GM18858 (cell line): Measurements from ENCODE around the gene AARS2.

Source experiments
- ATAC-seq: cut with Tn5 transposase; IDR thresholded peaks from one replicate; pipeline ENCODE4 v1.9.1; 2021; ENCODE audit not compliant: unreplicated experiment

AARS2 gene

GRCh38 chr6:44264154-44265006 is 48.8 kb downstream of the AARS2 start:
- ATAC-seq, result no peak

GRCh38 chr6:44263354-44264100 is 49.6 kb downstream of the AARS2 start:
- ATAC-seq, result no peak

GRCh38 chr6:44262467-44263353 is 50.4 kb downstream of the AARS2 start:
- ATAC-seq, result no peak

- ATAC-seq, result no peak
Observed at GRCh38 chr6:44261581-44261980, 51.6 kb downstream of the AARS2 start.

- no peak for ATAC-seq
Observed at GRCh38 chr6:44260451-44261297, 52.5 kb downstream of the AARS2 start.

GRCh38 chr6:44260011-44260410 is 53.1 kb downstream of the AARS2 start:
- no peak for ATAC-seq

GRCh38 chr6:44258921-44259320 is 54.2 kb downstream of the AARS2 start:
- ATAC-seq, result no peak

GRCh38 chr6:44258325-44258863 is 54.8 kb downstream of the AARS2 start:
- ATAC-seq, result no peak

- ATAC-seq, result no peak
Observed at GRCh38 chr6:44257753-44258324, 55.3 kb downstream of the AARS2 start.

GRCh38 chr6:44257025-44257752 is 56.0 kb downstream of the AARS2 start, which contains the start of gene SLC35B2:
Gene SLC35B2 (minus strand): TSS chr6:44257528. CDS start chr6:44257410, 118 bp downstream.
- peak; percentile 27 for ATAC-seq

- no peak for ATAC-seq
Observed at GRCh38 chr6:44256775-44257024, 56.4 kb downstream of the AARS2 start.

GRCh38 chr6:44255871-44256774 is 57.0 kb downstream of the AARS2 start:
- no peak for ATAC-seq

GRCh38 chr6:44255105-44255808 is 57.9 kb downstream of the AARS2 start:
- ATAC-seq, result no peak

- no peak for ATAC-seq
Observed at GRCh38 chr6:44254191-44255104, 58.7 kb downstream of the AARS2 start.

- no peak for ATAC-seq
Observed at GRCh38 chr6:44253307-44254101, 59.6 kb downstream of the AARS2 start.
